Heart right ventricle (tissue), 16 donors: ENCODE measurements around the gene FUT9. TPM values are rescaled to one million over a fixed set of nuclear protein-coding genes. Genes with fewer than 3 reads are reported as not detected.

Source experiments
- ATAC-seq, 8 donors: fragments of 200-7000 bp; cut with Tn5 transposase; one replicate each; pipeline ENCODE4 v1.9.1; 2020; ENCODE audit warnings: mild to moderate bottlenecking in 8 of 8, moderate library complexity in 8 of 8, moderate number of reproducible peaks in 1 of 8
- DNase-seq, 2 donors: peaks; one replicate each; pipeline ENCODE4 v3.0.0-alpha.2; 2020
- H3K27ac ChIP-seq, 10 donors: fragments of 200-600 bp; sonication (generic) in 2 of 10; one replicate each; pipeline versions ENCODE4 v1.5.0 to v1.8.0; 2020 to 2022; ENCODE audit warnings: mild to moderate bottlenecking in 3 of 10
- H3K27me3 ChIP-seq, 7 donors: fragments of 200-600 bp; one replicate each; pipeline ENCODE4 v1.8.0; 2021 to 2022; ENCODE audit warnings: mild to moderate bottlenecking in 2 of 7
- H3K36me3 ChIP-seq, 9 donors: fragments of 200-600 bp; sonication (generic) in 1 of 9; one replicate each; pipeline versions ENCODE4 v1.5.0 to v1.8.0; 2020 to 2022; ENCODE audit warnings: mild to moderate bottlenecking in 2 of 9
- H3K4me1 ChIP-seq, 9 donors: fragments of 200-600 bp; sonication (generic) in 1 of 9; one replicate each; pipeline versions ENCODE4 v1.5.0 to v1.8.0; 2020 to 2022; ENCODE audit warnings: mild to moderate bottlenecking in 4 of 9
- H3K4me3 ChIP-seq, 10 donors: fragments of 200-600 bp; sonication (generic) in 2 of 10; one replicate each; pipeline versions ENCODE4 v1.5.0 to v1.8.0; 2020 to 2022; ENCODE audit warnings: mild to moderate bottlenecking in 7 of 10, moderate library complexity in 2 of 10
- H3K9me3 ChIP-seq, 11 donors: fragments of 200-600 bp in 10 of 11; sonication (generic) in 2 of 11; one replicate each; pipeline versions ENCODE4 v1.5.0 to v1.8.0; 2013 to 2022; ENCODE audit warnings: mild to moderate bottlenecking in 2 of 11, control low read depth in 1 of 11, moderate library complexity in 1 of 11
- WGBS, 2 donors: extraction: QIAGEN DNeasy Blood & Tissue Kit; methylation state at CpG; one replicate each; pipeline ENCODE4 v1.1.7; 2013; ENCODE audit warnings: inconsistent platforms in 1 of 2; 5-methylcytosine and 5-hydroxymethylcytosine counted together
- intact Hi-C, 10 donors: fragments of 100-400 bp; cut with DNase I; formaldehyde crosslinking; loops; one replicate each; pipeline versions ENCODE4 v1.11.1 to v1.14.2; 2022
- polyA plus RNA-seq, 2 donors: library from polyadenylated mRNA; stranded (reverse); fragments of 200-250 nt; gene quantifications; one replicate each; pipeline ENCODE4 v1.2.3, GENCODE V29; 2013
- total RNA-seq, 10 donors: library from RNA; stranded (reverse); fragmentation: NEBNext Ultra II Directional in 3 of 10; extraction: Animal tissue kit (Norgen Biotek cat#: 25700) in 3 of 10; gene quantifications; one replicate each; pipeline versions ENCODE4 v1.2.1 to v1.2.4, GENCODE V29; 2021 to 2023
- TF ChIP-seq, protein P1 (sequence below), 9 donors: fragments of 200-600 bp; sonication (generic) in 2 of 9; IDR thresholded peaks; one replicate each; pipeline versions ENCODE4 v1.5.0 to v1.8.0; 2021 to 2022; ENCODE audit warnings: antibody characterized with exemption in 9 of 9, mild to moderate bottlenecking in 5 of 9, moderate library complexity in 1 of 9
- donor health status: Arrhythmogenic right ventricular cardiomyopathy.
- donor health status: ischemic (EF 13 %, LVEDD 7.1; RV severe dilation, severe dysfunction).
- donor health status: healthy with polysubstance abuse.
- donor health status: DM: no; HTN: yes; CAD: no.
- donor health status: DM: no; HTN: no; CAD: no.
- donor health status: ischemic (EF 25% LVEDD 6.9; RV normal size, moderate dysfunction).
- donor health status: ischemic (EF 25% LVEDD 5.7; RV mildly dilated, moderate dysfunction).
- donor health status: healthy.
- donor health status: DM: yes; HTN: yes; CAD: no.
- donor health status: Ischemic cardiomyopathy.
- donor health status: ischemic (EF 35%, LVEDD 5.7; RV mildly dilated, moderate dysfunction).
- donor health status: nonischemic (EF 11% LVEDD 7.7; RV severe dilation, severe dysfunction).
- donor health status: DM: yes; HTN: yes; CAD: no.
- donor health status: PGD.
- donor health status: ischemic (EF 29% LVEDD 5.4; RV normal size, mild dysfunction).
- donor health status: nonischemic (EF 23%, LVEDD 6.1; RV moderate dilation, normal function).

Gene FUT9
- total and polyA plus RNA-seq, 12 donors: not detected

DNA sequence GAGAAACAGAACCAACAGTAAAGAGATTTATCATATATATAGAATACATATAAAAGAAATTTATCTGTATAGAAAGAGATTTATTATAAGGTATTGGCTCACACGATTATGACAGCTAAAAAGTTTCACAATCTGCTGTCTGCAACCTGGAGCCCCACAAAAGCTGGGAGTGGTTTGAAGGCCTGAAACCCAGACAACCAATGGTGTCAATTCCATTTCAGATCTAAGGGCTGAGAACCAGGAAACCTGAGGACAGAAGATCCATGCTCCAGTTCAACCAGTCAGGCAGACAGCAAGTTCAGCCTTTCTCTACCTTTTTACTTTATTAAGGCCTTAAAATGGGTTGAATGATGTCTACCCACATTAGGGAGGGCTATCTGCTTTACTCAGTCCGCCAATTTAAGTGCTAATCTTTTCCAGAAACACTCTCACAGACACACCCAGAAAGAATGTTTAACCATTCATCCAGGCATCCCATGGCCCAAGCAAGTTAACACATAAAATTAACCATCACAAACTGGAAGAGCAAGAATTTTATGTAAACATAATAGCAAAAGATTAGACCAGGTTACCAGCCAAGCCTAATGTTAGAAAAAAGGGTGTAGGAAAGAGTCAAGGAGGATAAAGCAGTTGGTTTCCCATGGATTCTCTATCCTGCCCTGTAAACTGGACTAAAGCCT is 170.9 kb downstream of the FUT9 start:
- Histone ChIP-seq H3K4me1 (no peaks in the 10 kb centered on the region), H3K9me3 (no peaks in the 10 kb centered on the region), H3K36me3 (no peaks in the 10 kb centered on the region), H3K27me3 (peaks cover 0 to 2% (median 0%) of the 10 kb centered on the region in 7 donors), H3K4me3 (no peak overlapping the region), H3K27ac (no peak overlapping the region)
- WGBS, 2 donors: 34 to 45% methylated on average over 2 of the region's 2 CpGs
- TF ChIP-seq, protein P1, sequence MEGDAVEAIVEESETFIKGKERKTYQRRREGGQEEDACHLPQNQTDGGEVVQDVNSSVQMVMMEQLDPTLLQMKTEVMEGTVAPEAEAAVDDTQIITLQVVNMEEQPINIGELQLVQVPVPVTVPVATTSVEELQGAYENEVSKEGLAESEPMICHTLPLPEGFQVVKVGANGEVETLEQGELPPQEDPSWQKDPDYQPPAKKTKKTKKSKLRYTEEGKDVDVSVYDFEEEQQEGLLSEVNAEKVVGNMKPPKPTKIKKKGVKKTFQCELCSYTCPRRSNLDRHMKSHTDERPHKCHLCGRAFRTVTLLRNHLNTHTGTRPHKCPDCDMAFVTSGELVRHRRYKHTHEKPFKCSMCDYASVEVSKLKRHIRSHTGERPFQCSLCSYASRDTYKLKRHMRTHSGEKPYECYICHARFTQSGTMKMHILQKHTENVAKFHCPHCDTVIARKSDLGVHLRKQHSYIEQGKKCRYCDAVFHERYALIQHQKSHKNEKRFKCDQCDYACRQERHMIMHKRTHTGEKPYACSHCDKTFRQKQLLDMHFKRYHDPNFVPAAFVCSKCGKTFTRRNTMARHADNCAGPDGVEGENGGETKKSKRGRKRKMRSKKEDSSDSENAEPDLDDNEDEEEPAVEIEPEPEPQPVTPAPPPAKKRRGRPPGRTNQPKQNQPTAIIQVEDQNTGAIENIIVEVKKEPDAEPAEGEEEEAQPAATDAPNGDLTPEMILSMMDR (IDR thresholded peaks at IDR 0.05): no peak
- DNase-seq (no peak), ATAC-seq (no peak)
- intact Hi-C loops: no loop called here

DNA sequence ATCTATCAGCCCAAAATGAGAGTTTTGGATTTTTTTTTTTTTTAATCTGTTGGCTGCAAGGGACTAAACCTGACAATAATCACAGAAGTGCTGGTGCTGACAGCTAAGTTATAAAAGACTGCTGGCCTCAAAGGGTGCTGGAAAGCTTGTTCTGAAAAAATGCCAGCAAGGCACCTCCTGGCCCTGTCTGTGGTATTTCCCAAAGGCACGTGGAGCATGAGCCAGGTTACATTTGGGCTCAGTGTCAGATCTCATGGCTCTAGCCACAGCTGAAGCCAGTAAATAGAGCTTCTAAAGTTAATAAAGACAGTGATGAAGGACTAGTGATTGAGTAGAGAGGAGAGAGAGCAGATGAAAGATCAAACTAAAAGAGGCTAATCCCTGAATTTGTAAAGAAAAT is 178.9 kb downstream of the FUT9 start:
- H3K27me3 ChIP-seq: no peaks in the 10 kb centered on the region
- intact Hi-C loops: no loop called here
- no peaks in the 10 kb centered on the region for H3K4me1 ChIP-seq
- no peak overlapping the region for H3K4me3 ChIP-seq
- DNase-seq (no peak), ATAC-seq (no peak)
- no peaks in the 10 kb centered on the region for H3K36me3 ChIP-seq
- H3K27ac ChIP-seq: no peak overlapping the region
- WGBS, 2 donors: 11 to 15% methylated on average over 1 of the region's 1 CpG
- H3K9me3 ChIP-seq: peaks cover 0 to 8% (median 0%) of the 10 kb centered on the region in 11 donors
- TF ChIP-seq, protein P1 (IDR thresholded peaks at IDR 0.05): no peak

DNA sequence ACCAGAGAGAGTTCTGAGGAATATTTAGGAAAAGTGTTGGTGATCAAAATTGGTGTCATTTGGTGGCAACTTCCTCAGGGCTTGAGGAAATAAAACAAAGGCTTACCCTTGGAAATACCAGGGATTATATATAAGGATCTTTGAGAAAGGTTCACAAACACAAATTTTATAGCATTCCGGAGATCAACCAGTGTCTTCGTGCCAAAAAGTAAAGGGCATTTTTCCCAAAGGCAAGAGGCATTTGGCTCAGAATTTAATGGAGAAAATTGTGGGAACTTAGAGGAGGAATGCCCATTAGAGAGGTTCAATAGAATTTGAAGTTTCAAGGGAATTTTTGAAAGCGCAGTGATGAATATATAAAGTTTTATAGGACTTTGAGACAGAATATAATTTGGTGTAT is 179.5 kb downstream of the FUT9 start:
- no peak overlapping the region for H3K4me3 ChIP-seq
- no peaks in the 10 kb centered on the region for H3K27me3 ChIP-seq
- H3K36me3 ChIP-seq: no peaks in the 10 kb centered on the region
- ATAC-seq (no peak), DNase-seq (no peak)
- H3K4me1 ChIP-seq: no peaks in the 10 kb centered on the region
- 87 to 88% methylated on average over 3 of the region's 3 CpGs for WGBS, 2 donors
- peaks cover 0 to 8% (median 0%) of the 10 kb centered on the region in 11 donors for H3K9me3 ChIP-seq
- intact Hi-C loops: no loop called here
- TF ChIP-seq, protein P1 (IDR thresholded peaks at IDR 0.05): no peak
- no peak overlapping the region for H3K27ac ChIP-seq

DNA sequence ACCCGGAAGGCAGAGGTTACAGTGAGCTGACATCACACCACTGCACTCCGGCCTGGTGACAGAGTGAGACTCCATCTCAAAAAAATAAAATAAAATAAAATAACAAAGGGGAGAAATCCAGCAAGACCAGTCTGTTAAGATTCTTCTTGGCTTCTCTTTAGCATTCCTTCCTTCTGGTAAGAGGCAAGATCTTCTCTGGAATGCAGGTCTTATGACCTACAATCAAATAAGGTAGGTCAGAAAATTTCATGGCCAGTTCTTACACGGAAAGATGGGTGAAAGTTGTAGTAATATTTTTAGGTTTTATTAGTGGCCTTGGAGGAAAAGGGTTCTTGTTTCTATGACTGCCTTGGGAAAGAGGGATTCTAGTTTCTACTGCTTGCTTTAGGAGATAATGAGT is 180.9 kb downstream of the FUT9 start:
- ATAC-seq: no peak
- DNase-seq: no peak
- TF ChIP-seq, protein P1 (IDR thresholded peaks at IDR 0.05): no peak
- 43 to 59% methylated on average over 3 of the region's 3 CpGs for WGBS, 2 donors
- intact Hi-C loops: no loop called here
- Histone ChIP-seq H3K9me3 (peaks cover 0 to 8% (median 0%) of the 10 kb centered on the region in 11 donors), H3K4me1 (no peaks in the 10 kb centered on the region), H3K36me3 (no peaks in the 10 kb centered on the region), H3K4me3 (no peak overlapping the region), H3K27me3 (no peaks in the 10 kb centered on the region), H3K27ac (no peak overlapping the region)
